Measurements from ENCODE around the gene TMOD4. TPM values are rescaled to one million over a fixed set of nuclear protein-coding genes. Genes with fewer than 3 reads are reported as not detected.

TMOD4 gene
- total RNA-seq, 1 donor from 2014 or later: 4.4 TPM

- DNase-seq (no peak), ATAC-seq (ENCODE audit: low read depth) (no peak)
- H3K4me1 Mint-ChIP-seq: peaks cover 18% of the 10 kb centered on the region
- intact Hi-C loops (cut with micrococcal nuclease): no loop called here
- ChIA-PET POLR2A (interaction anchor here (0.9 to 2.3 kb wide), 3 partner anchors 10 to 58 kb away, joined by 3 to 8 read pairs (median 5); partner anchors contain the start of gene TNFAIP8L2), CTCF (interaction anchor here (1.6 kb wide), 1 partner anchor 8 kb away, joined by 4 read pairs; no protein-coding TSS in a partner anchor)
- TF ChIP-seq CTCF (IDR thresholded peaks at IDR 0.05): no peak
- no peaks in the 10 kb centered on the region for H3K9me3 Mint-ChIP-seq
- H3K36me3 Mint-ChIP-seq (ENCODE audit: low read depth): no peaks in the 10 kb centered on the region
- peaks cover 7% of the 10 kb centered on the region for H3K27me3 Mint-ChIP-seq
- H3K4me3 Mint-ChIP-seq: peak overlapping the region; percentile 90
- H3K27ac Mint-ChIP-seq: no peak overlapping the region
These were observed 28.7 kb downstream of the TMOD4 start for GRCh38 chr1:151147132-151147503.

GRCh38 chr1:151146412-151147131 is 29.2 kb downstream of the TMOD4 start, which contains the start of gene SEMA6C:
Gene SEMA6C, minus strand, starts transcription at chr1:151146631. Its CDS starts 4,010 bp downstream, at chr1:151142621.
- H3K27ac Mint-ChIP-seq: no peak within 1 kb of the TSS
- peaks cover 18% of the 10 kb centered on the region for H3K4me1 Mint-ChIP-seq
- TF ChIP-seq CTCF (IDR thresholded peaks at IDR 0.05): no peak
- peaks cover 7% of the 10 kb centered on the region for H3K27me3 Mint-ChIP-seq
- no peaks in the 10 kb centered on the region for H3K36me3 Mint-ChIP-seq (ENCODE audit: low read depth)
- peak within 1 kb of the TSS; percentile 90 for H3K4me3 Mint-ChIP-seq
- no peaks in the 10 kb centered on the region for H3K9me3 Mint-ChIP-seq
- intact Hi-C loops (cut with micrococcal nuclease): loop anchor here (1.0 kb wide), 4 partner anchors 10 to 76 kb away; partner anchors contain the start of genes GABPB2, LYSMD1 and TNFAIP8L2
- POLR2A ChIA-PET: interaction anchor here (0.9 to 2.3 kb wide), 3 partner anchors 10 to 58 kb away, joined by 3 to 8 read pairs (median 5); partner anchors contain the start of gene TNFAIP8L2
- DNase-seq (peak; percentile 80), ATAC-seq (ENCODE audit: low read depth) (peak; percentile 100)
- CTCF ChIA-PET: interaction anchor here (1.6 kb wide), 1 partner anchor 9 kb away, joined by 4 read pairs; no protein-coding TSS in a partner anchor

GRCh38 chr1:151146072-151146411 is 29.7 kb downstream of the TMOD4 start:
- ChIA-PET POLR2A (no interaction called here), CTCF (interaction anchor here (1.6 kb wide), 1 partner anchor 9 kb away, joined by 4 read pairs; no protein-coding TSS in a partner anchor)
- ATAC-seq (ENCODE audit: low read depth): no peak
- Mint-ChIP-seq H3K36me3 (ENCODE audit: low read depth) (no peaks in the 10 kb centered on the region), H3K4me3 (peak overlapping the region; percentile 90), H3K27ac (no peak overlapping the region), H3K4me1 (peaks cover 18% of the 10 kb centered on the region), H3K27me3 (peaks cover 7% of the 10 kb centered on the region), H3K9me3 (no peaks in the 10 kb centered on the region)
- intact Hi-C loops (cut with micrococcal nuclease): loop anchor here (1.0 kb wide), 4 partner anchors 10 to 76 kb away; partner anchors contain the start of genes GABPB2, LYSMD1 and TNFAIP8L2
- DNase-seq: no peak
- TF ChIP-seq CTCF (IDR thresholded peaks at IDR 0.05): no peak

GRCh38 chr1:151145304-151146071 is 30.3 kb downstream of the TMOD4 start:
- ATAC-seq (ENCODE audit: low read depth) (no peak), DNase-seq (peak; percentile 37)
- peaks cover 7% of the 10 kb centered on the region for H3K27me3 Mint-ChIP-seq
- no peak overlapping the region for H3K27ac Mint-ChIP-seq
- H3K9me3 Mint-ChIP-seq: no peaks in the 10 kb centered on the region
- no peaks in the 10 kb centered on the region for H3K36me3 Mint-ChIP-seq (ENCODE audit: low read depth)
- TF ChIP-seq CTCF (IDR thresholded peaks at IDR 0.05): no peak
- peak overlapping the region; percentile 90 for H3K4me3 Mint-ChIP-seq
- intact Hi-C loops (cut with micrococcal nuclease): loop anchor here (1.0 kb wide), 4 partner anchors 11 to 75 kb away; partner anchors contain the start of genes GABPB2, LYSMD1 and TNFAIP8L2
- POLR2A ChIA-PET: interaction anchor here (0.6 to 0.7 kb wide), 2 partner anchors 9 to 14 kb away, joined by 4 to 7 read pairs; no protein-coding TSS in a partner anchor
- peaks cover 18% of the 10 kb centered on the region for H3K4me1 Mint-ChIP-seq
- CTCF ChIA-PET: interaction anchor here (1.6 kb wide), 1 partner anchor 10 kb away, joined by 4 read pairs; no protein-coding TSS in a partner anchor
